Neural cell (in vitro differentiated cells): ENCODE measurements around the gene NRARP. TPM values are rescaled to one million over a fixed set of nuclear protein-coding genes. Genes with fewer than 3 reads are reported as not detected.

Source experiments
- H2AFZ ChIP-seq: fragments of 200-600, 300-800 bp; sonication (generic), shearing (Covaris generic); 2 replicates; pipeline ENCODE4 v1.6.0; 2014; ENCODE audit warnings: low read depth, mild to moderate bottlenecking, antibody characterized with exemption, low read length, moderate library complexity
- H3F3A ChIP-seq: fragments of 200-600 bp; shearing (Covaris generic); 2 replicates; pipeline ENCODE4 v1.6.1; 2016; ENCODE audit warnings: mild to moderate bottlenecking, moderate library complexity, mixed read lengths, antibody characterized with exemption, low read length; ENCODE audit not compliant: insufficient read depth, poor library complexity, severe bottlenecking
- H3K27ac ChIP-seq: fragments of 200-600, 300-800 bp; sonication (generic), shearing (Covaris generic); 2 replicates; pipeline ENCODE4 v1.5.1; 2014; ENCODE audit warnings: mild to moderate bottlenecking, low read length, moderate library complexity
- H3K27me3 ChIP-seq: fragments of 300-800, 200-600 bp; sonication (generic), shearing (Covaris generic); 2 replicates; pipeline ENCODE4 v1.6.0; 2014; ENCODE audit warnings: mild to moderate bottlenecking, low read depth, low read length, moderate library complexity; ENCODE audit not compliant: insufficient read depth
- H3K36me3 ChIP-seq: fragments of 300-800, 200-600 bp; sonication (generic), shearing (Covaris generic); 2 replicates; pipeline ENCODE4 v1.5.1; 2014; ENCODE audit warnings: mild to moderate bottlenecking, antibody characterized with exemption, low read length, moderate library complexity; ENCODE audit not compliant: insufficient read depth
- H3K4me2 ChIP-seq: fragments of 300-800, 200-600 bp; sonication (generic), shearing (Covaris generic); 2 replicates; pipeline ENCODE4 v1.6.0; 2014; ENCODE audit warnings: mild to moderate bottlenecking, low read length
- H3K4me3 ChIP-seq: fragments of 300-800, 200-600 bp; sonication (generic), shearing (Covaris generic); 2 replicates; pipeline ENCODE4 v1.5.1; 2014; ENCODE audit warnings: mild to moderate bottlenecking, low read length, moderate library complexity
- H3K79me2 ChIP-seq: fragments of 200-600 bp; shearing (Covaris generic); replicated peaks from 2 replicates; pipeline ENCODE4 v1.6.0; 2014; ENCODE audit warnings: mild to moderate bottlenecking, low read length, moderate library complexity; ENCODE audit not compliant: insufficient read depth
- H3K9ac ChIP-seq: fragments of 300-800, 200-600 bp; sonication (generic), shearing (Covaris generic); 2 replicates; pipeline ENCODE4 v1.6.1; 2016; ENCODE audit warnings: mild to moderate bottlenecking, low read length, mixed read lengths
- H3K9me2 ChIP-seq: fragments of 200-600 bp; shearing (Covaris generic); 2 replicates; pipeline ENCODE4 v1.6.1; 2016; ENCODE audit warnings: mild to moderate bottlenecking, low read length, mixed read lengths; ENCODE audit not compliant: insufficient read depth
- H3K9me3 ChIP-seq: fragments of 200-600, 300-800 bp; sonication (generic), shearing (Covaris generic); 2 replicates; pipeline ENCODE4 v1.6.1; 2016; ENCODE audit warnings: mild to moderate bottlenecking, mixed run types, low read length, moderate library complexity, mixed read lengths
- H4K20me1 ChIP-seq: fragments of 200-600 bp; shearing (Covaris generic); 2 replicates; pipeline ENCODE4 v1.6.1; 2016; ENCODE audit warnings: mild to moderate bottlenecking, mixed run types; ENCODE audit not compliant: insufficient read depth
- EP300 ChIP-seq: fragments of 450-650 bp; conservative IDR thresholded peaks from 2 replicates; pipeline ENCODE4 v1.6.1; 2014; ENCODE audit warnings: antibody characterized with exemption, mild to moderate bottlenecking, moderate library complexity; ENCODE audit not compliant: poor library complexity, severe bottlenecking
- EZH2 ChIP-seq: fragments of 200-600, 300-800 bp; shearing (Covaris generic), sonication (generic); IDR thresholded peaks from 2 replicates; pipeline ENCODE4 v1.6.1; 2014; ENCODE audit warnings: antibody characterized with exemption, low read length, borderline replicate concordance, mild to moderate bottlenecking; ENCODE audit not compliant: insufficient read depth, poor library complexity, severe bottlenecking
- MXI1 ChIP-seq: fragments of 450-650 bp; conservative IDR thresholded peaks from 2 replicates; pipeline ENCODE4 v1.6.1; 2014; ENCODE audit warnings: antibody characterized with exemption, mild to moderate bottlenecking; ENCODE audit not compliant: poor library complexity, severe bottlenecking
- POLR2AphosphoS5 ChIP-seq: IDR thresholded peaks from 2 replicates; pipeline ENCODE4 v1.6.1; 2012
- RAD21 ChIP-seq: fragments of 450-650 bp; conservative IDR thresholded peaks from 2 replicates; pipeline ENCODE4 v1.6.1; 2014; ENCODE audit warnings: antibody characterized with exemption, mild to moderate bottlenecking, moderate library complexity
- SMC3 ChIP-seq: fragments of 450-650 bp; conservative IDR thresholded peaks from 2 replicates; pipeline ENCODE4 v1.6.1; 2014; ENCODE audit warnings: antibody characterized with exemption, mild to moderate bottlenecking, moderate library complexity; ENCODE audit not compliant: poor library complexity
- TAF1 ChIP-seq: IDR thresholded peaks from 2 replicates; pipeline ENCODE4 v1.6.1; 2012; ENCODE audit warnings: low read depth
- polyA plus RNA-seq: library from polyadenylated mRNA; depleted of rRNA; stranded (reverse); fragments of >200 nt; gene quantifications from 2 replicates; pipeline ENCODE4 v1.2.3, GENCODE V29; 2014
- TF ChIP-seq, protein P1 (sequence below): fragments of 450-650 bp; IDR thresholded peaks from 2 replicates; pipeline ENCODE4 v1.5.1; 2014; ENCODE audit warnings: antibody characterized with exemption, mild to moderate bottlenecking, moderate library complexity; ENCODE audit not compliant: poor library complexity, severe bottlenecking
- TF ChIP-seq, protein P2 (sequence below): IDR thresholded peaks from 2 replicates; pipeline ENCODE4 v1.6.1; 2012; ENCODE audit warnings: borderline replicate concordance

The NRARP gene
- polyA plus RNA-seq, 1 donor from 2014 or later = 2.3 TPM

DNA sequence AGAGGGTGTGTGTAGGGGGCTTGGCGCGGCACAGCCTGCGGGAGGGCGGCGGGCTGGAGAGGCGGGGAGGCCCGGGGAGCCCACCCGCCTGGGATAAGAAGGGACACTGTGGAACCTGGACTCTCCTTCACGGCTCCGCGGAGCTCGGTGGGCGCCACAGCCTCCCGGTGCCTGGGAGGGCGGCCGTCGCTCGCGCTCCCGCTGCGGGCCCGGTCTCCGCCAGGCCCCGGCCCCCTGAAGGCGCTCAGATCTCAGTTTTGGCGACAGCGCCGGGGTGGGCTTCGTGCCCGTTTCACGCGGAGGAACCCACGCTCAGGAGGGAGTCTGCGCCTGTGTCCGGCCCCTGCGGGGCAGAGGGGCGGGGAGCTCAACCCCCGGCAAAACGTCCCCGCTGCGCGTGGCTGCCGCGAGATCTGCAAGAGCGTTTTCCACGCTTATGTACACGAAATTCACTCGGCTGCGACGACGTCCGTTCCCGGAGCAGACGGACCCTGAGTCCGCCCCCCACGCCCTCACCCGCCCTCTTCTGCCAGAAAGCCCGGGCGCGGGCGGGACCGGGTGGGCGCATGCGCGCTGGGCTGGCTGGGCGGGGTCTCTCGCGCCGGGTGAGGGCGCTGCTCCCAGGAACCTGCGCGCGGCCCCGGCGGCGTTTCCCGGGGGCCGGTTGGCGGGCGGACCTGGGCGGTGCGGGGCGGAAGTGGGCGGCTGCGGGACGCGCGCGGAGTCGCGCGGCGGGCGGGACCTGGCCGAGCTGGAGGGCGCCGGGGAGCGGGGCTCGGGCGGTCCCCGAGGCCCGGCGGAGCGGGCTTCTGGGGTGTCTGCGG lies 47.2 kb downstream of the NRARP start, which contains the start of gene NELFB:
TSS of gene NELFB (plus strand) at position 704 of the 824 bp plus-strand sequence.
- Histone ChIP-seq H3F3A (no peaks in the 10 kb centered on the region), H3K9me2 (no peaks in the 10 kb centered on the region), H3K27ac (peak within 1 kb of the TSS; percentile 70), H3K4me2 (peak within 1 kb of the TSS; percentile 90), H3K36me3 (no peaks in the 10 kb centered on the region), H2AFZ (peak within 1 kb of the TSS; percentile 56), H3K79me2 (peaks cover 10% of the 10 kb centered on the region), H3K27me3 (no peaks in the 10 kb centered on the region), H3K9ac (peak within 1 kb of the TSS; percentile 88), H3K9me3 (no peaks in the 10 kb centered on the region), H3K4me3 (peak within 1 kb of the TSS; percentile 96), H4K20me1 (no peaks in the 10 kb centered on the region)
- TF ChIP-seq EP300 = peak; percentile 47
- TF ChIP-seq RAD21 = peak; percentile 5
- TF ChIP-seq, protein P1, sequence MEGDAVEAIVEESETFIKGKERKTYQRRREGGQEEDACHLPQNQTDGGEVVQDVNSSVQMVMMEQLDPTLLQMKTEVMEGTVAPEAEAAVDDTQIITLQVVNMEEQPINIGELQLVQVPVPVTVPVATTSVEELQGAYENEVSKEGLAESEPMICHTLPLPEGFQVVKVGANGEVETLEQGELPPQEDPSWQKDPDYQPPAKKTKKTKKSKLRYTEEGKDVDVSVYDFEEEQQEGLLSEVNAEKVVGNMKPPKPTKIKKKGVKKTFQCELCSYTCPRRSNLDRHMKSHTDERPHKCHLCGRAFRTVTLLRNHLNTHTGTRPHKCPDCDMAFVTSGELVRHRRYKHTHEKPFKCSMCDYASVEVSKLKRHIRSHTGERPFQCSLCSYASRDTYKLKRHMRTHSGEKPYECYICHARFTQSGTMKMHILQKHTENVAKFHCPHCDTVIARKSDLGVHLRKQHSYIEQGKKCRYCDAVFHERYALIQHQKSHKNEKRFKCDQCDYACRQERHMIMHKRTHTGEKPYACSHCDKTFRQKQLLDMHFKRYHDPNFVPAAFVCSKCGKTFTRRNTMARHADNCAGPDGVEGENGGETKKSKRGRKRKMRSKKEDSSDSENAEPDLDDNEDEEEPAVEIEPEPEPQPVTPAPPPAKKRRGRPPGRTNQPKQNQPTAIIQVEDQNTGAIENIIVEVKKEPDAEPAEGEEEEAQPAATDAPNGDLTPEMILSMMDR = no peak
- TF ChIP-seq POLR2AphosphoS5 = peak; percentile 86
- peak; percentile 14 for TF ChIP-seq SMC3
- peak; percentile 82 for TF ChIP-seq MXI1
- no peak for TF ChIP-seq TAF1
- TF ChIP-seq, protein P2, sequence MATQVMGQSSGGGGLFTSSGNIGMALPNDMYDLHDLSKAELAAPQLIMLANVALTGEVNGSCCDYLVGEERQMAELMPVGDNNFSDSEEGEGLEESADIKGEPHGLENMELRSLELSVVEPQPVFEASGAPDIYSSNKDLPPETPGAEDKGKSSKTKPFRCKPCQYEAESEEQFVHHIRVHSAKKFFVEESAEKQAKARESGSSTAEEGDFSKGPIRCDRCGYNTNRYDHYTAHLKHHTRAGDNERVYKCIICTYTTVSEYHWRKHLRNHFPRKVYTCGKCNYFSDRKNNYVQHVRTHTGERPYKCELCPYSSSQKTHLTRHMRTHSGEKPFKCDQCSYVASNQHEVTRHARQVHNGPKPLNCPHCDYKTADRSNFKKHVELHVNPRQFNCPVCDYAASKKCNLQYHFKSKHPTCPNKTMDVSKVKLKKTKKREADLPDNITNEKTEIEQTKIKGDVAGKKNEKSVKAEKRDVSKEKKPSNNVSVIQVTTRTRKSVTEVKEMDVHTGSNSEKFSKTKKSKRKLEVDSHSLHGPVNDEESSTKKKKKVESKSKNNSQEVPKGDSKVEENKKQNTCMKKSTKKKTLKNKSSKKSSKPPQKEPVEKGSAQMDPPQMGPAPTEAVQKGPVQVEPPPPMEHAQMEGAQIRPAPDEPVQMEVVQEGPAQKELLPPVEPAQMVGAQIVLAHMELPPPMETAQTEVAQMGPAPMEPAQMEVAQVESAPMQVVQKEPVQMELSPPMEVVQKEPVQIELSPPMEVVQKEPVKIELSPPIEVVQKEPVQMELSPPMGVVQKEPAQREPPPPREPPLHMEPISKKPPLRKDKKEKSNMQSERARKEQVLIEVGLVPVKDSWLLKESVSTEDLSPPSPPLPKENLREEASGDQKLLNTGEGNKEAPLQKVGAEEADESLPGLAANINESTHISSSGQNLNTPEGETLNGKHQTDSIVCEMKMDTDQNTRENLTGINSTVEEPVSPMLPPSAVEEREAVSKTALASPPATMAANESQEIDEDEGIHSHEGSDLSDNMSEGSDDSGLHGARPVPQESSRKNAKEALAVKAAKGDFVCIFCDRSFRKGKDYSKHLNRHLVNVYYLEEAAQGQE = peak; percentile 19

DNA sequence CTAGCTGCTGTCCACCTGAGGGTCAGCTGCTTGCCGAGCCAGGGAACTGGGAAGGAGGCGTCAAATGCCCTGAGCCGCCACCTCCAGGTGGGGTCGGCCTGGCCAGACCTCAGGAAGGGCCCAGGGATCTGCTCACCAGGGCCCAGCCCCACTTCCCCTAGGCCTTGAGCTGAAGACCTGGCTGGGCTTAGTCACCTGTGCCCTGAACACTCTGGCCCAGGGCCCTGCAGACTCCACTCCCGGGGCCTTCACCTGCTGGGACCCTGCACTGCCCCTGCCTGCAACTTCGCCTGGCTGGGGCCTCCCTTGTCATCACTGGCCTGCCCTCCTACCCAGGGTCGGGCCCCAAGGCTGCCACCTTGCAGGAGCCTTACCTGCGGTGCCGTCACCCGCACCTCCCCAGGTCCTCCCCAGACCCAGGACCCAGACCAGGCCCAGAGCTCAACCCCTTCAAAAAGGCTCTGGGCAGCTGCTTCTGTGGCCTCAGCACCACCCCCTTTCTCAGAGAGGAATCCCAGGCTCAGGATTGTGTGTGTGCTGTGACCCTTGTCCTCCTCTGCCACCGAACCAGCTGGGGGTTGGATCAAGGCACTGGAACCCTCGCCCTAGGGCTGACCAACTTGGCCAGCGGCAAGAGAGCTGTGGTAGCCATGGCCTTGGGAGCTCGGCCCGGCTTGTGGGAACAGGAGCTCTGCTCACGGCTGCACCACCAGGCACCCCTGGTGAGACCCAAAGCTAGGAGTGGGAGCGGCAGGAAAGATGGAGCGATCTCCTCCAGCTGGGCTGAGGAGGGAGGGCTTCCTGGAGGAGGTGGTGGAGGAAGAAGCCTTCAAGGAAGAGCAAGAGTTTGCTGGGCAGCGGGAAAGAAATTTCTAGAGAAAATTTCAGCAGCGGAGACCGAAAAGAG lies 48.1 kb downstream of the NRARP start:
- Histone ChIP-seq H3K27ac (no peak overlapping the region), H2AFZ (no peak overlapping the region), H3F3A (no peaks in the 10 kb centered on the region), H3K9ac (peak overlapping the region; percentile 88), H3K79me2 (peaks cover 10% of the 10 kb centered on the region), H3K36me3 (no peaks in the 10 kb centered on the region), H3K27me3 (no peaks in the 10 kb centered on the region), H3K4me3 (peak overlapping the region; percentile 94), H3K4me2 (peak overlapping the region; percentile 48), H4K20me1 (no peaks in the 10 kb centered on the region), H3K9me2 (no peaks in the 10 kb centered on the region), H3K9me3 (no peaks in the 10 kb centered on the region)
- no peak for TF ChIP-seq EZH2
- TF ChIP-seq SMC3 = no peak
- no peak for TF ChIP-seq EP300
- TF ChIP-seq, protein P1 = no peak
- no peak for TF ChIP-seq RAD21
- TF ChIP-seq, protein P2 = no peak
- no peak for TF ChIP-seq TAF1
- no peak for TF ChIP-seq MXI1
- no peak for TF ChIP-seq POLR2AphosphoS5
